Osteoblast (primary cell): Measurements from ENCODE around the gene PHF19. TPM values are rescaled to one million over a fixed set of nuclear protein-coding genes. Genes with fewer than 3 reads are reported as not detected.

ENCODE experiments used
- DNase-seq: peaks from one replicate; pipeline ENCODE4 v3.0.0; 2011; ENCODE audit warnings: low spot score, mixed read lengths; ENCODE audit not compliant: insufficient read length; ENCODE audit errors: missing footprints
- H2AFZ ChIP-seq: 2 replicates; pipeline ENCODE4 v1.6.0; 2011; ENCODE audit warnings: mild to moderate bottlenecking, low read length
- H3K27ac ChIP-seq: 2 replicates; pipeline ENCODE4 v1.5.1; 2011; ENCODE audit warnings: mild to moderate bottlenecking, low read depth, low read length, moderate library complexity
- H3K27me3 ChIP-seq: 2 replicates; pipeline ENCODE4 v1.6.0; 2012; ENCODE audit warnings: mild to moderate bottlenecking, control low read depth, inconsistent platforms, low read length, moderate library complexity; ENCODE audit not compliant: insufficient read depth
- H3K36me3 ChIP-seq: 2 replicates; pipeline ENCODE4 v1.5.1; 2011; ENCODE audit warnings: mild to moderate bottlenecking, low read length, control low read depth, moderate library complexity; ENCODE audit not compliant: insufficient read depth
- H3K4me1 ChIP-seq: 2 replicates; pipeline ENCODE4 v1.5.1; 2011; ENCODE audit warnings: mild to moderate bottlenecking, low read length, control low read depth, moderate library complexity; ENCODE audit not compliant: insufficient read depth
- H3K4me2 ChIP-seq: 2 replicates; pipeline ENCODE4 v1.6.0; 2011; ENCODE audit warnings: mild to moderate bottlenecking, low read length; ENCODE audit not compliant: insufficient read depth
- H3K4me3 ChIP-seq: fragments of 200-600 bp; sonication (generic); 3 replicates; pipeline ENCODE4 v1.5.1; 2012; ENCODE audit warnings: mild to moderate bottlenecking, low read length, inconsistent platforms; ENCODE audit not compliant: insufficient read depth
- H3K79me2 ChIP-seq: 2 replicates; pipeline ENCODE4 v1.6.0; 2012; ENCODE audit warnings: mild to moderate bottlenecking, low read length, control low read depth, inconsistent platforms; ENCODE audit not compliant: insufficient read depth
- H3K9me3 ChIP-seq: 2 replicates; pipeline ENCODE4 v1.5.1; 2011; ENCODE audit warnings: low read depth, low read length, control low read depth
- H4K20me1 ChIP-seq: 2 replicates; pipeline ENCODE4 v1.6.0; 2012; ENCODE audit warnings: mild to moderate bottlenecking, low read length, control low read depth; ENCODE audit not compliant: insufficient read depth
- CTCF ChIP-seq: IDR thresholded peaks from 2 replicates; pipeline ENCODE4 v1.5.1; 2011; ENCODE audit warnings: mild to moderate bottlenecking, low read depth, low read length, moderate library complexity; ENCODE audit errors: extremely low read depth
- total RNA-seq: library from RNA; depleted of rRNA; stranded (reverse); fragments of >200 nt; gene quantifications from 2 replicates; pipeline ENCODE4 v1.2.3, GENCODE V29; 2012

The PHF19 gene
- total RNA-seq, 1 donor: 16.6 TPM

GRCh38 chr9:120909904-120910303, 32.9 kb upstream of the PHF19 start:
- no peak for DNase-seq
- Histone ChIP-seq H3K4me2 (no peak overlapping the region), H3K79me2 (no peaks in the 10 kb centered on the region), H2AFZ (no peak overlapping the region), H3K4me1 (peaks cover 8% of the 10 kb centered on the region), H3K9me3 (no peaks in the 10 kb centered on the region), H3K27me3 (no peaks in the 10 kb centered on the region), H3K4me3 (no peak overlapping the region), H3K36me3 (peaks cover 3% of the 10 kb centered on the region), H4K20me1 (no peaks in the 10 kb centered on the region), H3K27ac (no peak overlapping the region)
- no peak for TF ChIP-seq CTCF

- H4K20me1 ChIP-seq: no peaks in the 10 kb centered on the region
- H3K79me2 ChIP-seq: no peaks in the 10 kb centered on the region
- no peaks in the 10 kb centered on the region for H3K9me3 ChIP-seq
- peaks cover 1% of the 10 kb centered on the region for H3K27me3 ChIP-seq
- H3K27ac ChIP-seq: no peak overlapping the region
- H3K4me1 ChIP-seq: peaks cover 6% of the 10 kb centered on the region
- no peak for TF ChIP-seq CTCF
- H3K4me2 ChIP-seq: no peak overlapping the region
- no peak overlapping the region for H3K4me3 ChIP-seq
- no peak overlapping the region for H2AFZ ChIP-seq
- DNase-seq: no peak
- no peaks in the 10 kb centered on the region for H3K36me3 ChIP-seq
These were observed 28.6 kb upstream of the PHF19 start for GRCh38 chr9:120905315-120906164.

GRCh38 chr9:120904978-120905301, 28.0 kb upstream of the PHF19 start:
- H3K36me3 ChIP-seq: no peaks in the 10 kb centered on the region
- no peak for DNase-seq
- TF ChIP-seq CTCF: no peak
- peaks cover 3% of the 10 kb centered on the region for H3K4me1 ChIP-seq
- no peak overlapping the region for H3K4me2 ChIP-seq
- H3K27me3 ChIP-seq: peaks cover 3% of the 10 kb centered on the region
- H3K27ac ChIP-seq: no peak overlapping the region
- no peaks in the 10 kb centered on the region for H3K79me2 ChIP-seq
- no peak overlapping the region for H2AFZ ChIP-seq
- no peak overlapping the region for H3K4me3 ChIP-seq
- no peaks in the 10 kb centered on the region for H4K20me1 ChIP-seq
- no peaks in the 10 kb centered on the region for H3K9me3 ChIP-seq

GRCh38 chr9:120904061-120904977, 27.3 kb upstream of the PHF19 start:
- Histone ChIP-seq H3K4me3 (no peak overlapping the region), H3K27ac (no peak overlapping the region), H2AFZ (no peak overlapping the region), H3K27me3 (peaks cover 8% of the 10 kb centered on the region), H3K36me3 (no peaks in the 10 kb centered on the region), H3K79me2 (no peaks in the 10 kb centered on the region), H3K9me3 (no peaks in the 10 kb centered on the region), H3K4me2 (no peak overlapping the region), H3K4me1 (no peaks in the 10 kb centered on the region), H4K20me1 (no peaks in the 10 kb centered on the region)
- DNase-seq: no peak
- TF ChIP-seq CTCF: no peak
